22Rv1 (cell line): ENCODE data around the gene STAG3.
A peak's percentile ranks its signal among the peaks of the same experiment; 100 is the strongest.
"Not testable (repeated sequence)": the region's sequence is repeated elsewhere in the genome, so short reads cannot be mapped to it uniquely, and the experiment has no call there.

Source experiments
- H3K27ac ChIP-seq: fragments of 450-650 bp; 2 replicates; pipeline ENCODE4 v1.5.1; 2017
- CTCF ChIP-seq: fragments of 450-650 bp; IDR thresholded peaks from 2 replicates; pipeline ENCODE4 v1.5.1; 2017; ENCODE audit warnings: mild to moderate bottlenecking
- ZFX ChIP-seq: fragments of 450-650 bp; IDR thresholded peaks from 2 replicates; pipeline ENCODE4 v1.6.1; 2017; ENCODE audit warnings: antibody characterized with exemption, borderline replicate concordance

The STAG3 gene

GRCh38 chr7:100247152-100247757, 69.5 kb downstream of the STAG3 start:
- no peak for TF ChIP-seq ZFX
- peak; percentile 8; the same call in 1 of the 2 replicates for TF ChIP-seq CTCF
- H3K27ac ChIP-seq, result peak overlapping the region; percentile 64

- H3K27ac ChIP-seq, result peak overlapping the region; percentile 64; the same call in 1 of the 2 replicates
- TF ChIP-seq CTCF, result no peak
- TF ChIP-seq ZFX, result no peak
These were observed 70.8 kb downstream of the STAG3 start for GRCh38 chr7:100248483-100248882.

- TF ChIP-seq ZFX, result no peak
- TF ChIP-seq CTCF, result no peak
- no peak overlapping the region for H3K27ac ChIP-seq
These were observed 79.3 kb downstream of the STAG3 start for GRCh38 chr7:100257017-100257416.

- not testable (repeated sequence) for H3K27ac ChIP-seq
These were observed 82.3 kb downstream of the STAG3 start for GRCh38 chr7:100259984-100260383.

- H3K27ac ChIP-seq, result not testable (repeated sequence)
These were observed 85.2 kb downstream of the STAG3 start for GRCh38 chr7:100262896-100263295.
